Measurements from ENCODE around the gene OGN.
A peak's percentile ranks its signal among the peaks of the same experiment; 100 is the strongest.

OGN gene

GRCh38 chr9:92380603-92381002 lies 23.8 kb downstream of the OGN start:
- H3K4me3 ChIP-seq (ENCODE audit: low read depth, low read length), result no peak overlapping the region
- in situ Hi-C loops (cut with HindIII; ENCODE audit: low sequenced_read_pairs), result no loop called here
- no peak for TF ChIP-seq CTCF (IDR thresholded peaks at IDR 0.05; ENCODE audit: low read depth, low read length)
- no peak for DNase-seq (ENCODE audit: low read depth, low spot score)

GRCh38 chr9:92378865-92379560 lies 25.4 kb downstream of the OGN start:
- in situ Hi-C loops (cut with HindIII; ENCODE audit: low sequenced_read_pairs), result no loop called here
- no peak for TF ChIP-seq CTCF (IDR thresholded peaks at IDR 0.05; ENCODE audit: low read depth, low read length)
- peak; percentile 70 for DNase-seq (ENCODE audit: low read depth, low spot score)
- H3K4me3 ChIP-seq (ENCODE audit: low read depth, low read length), result no peak overlapping the region

- TF ChIP-seq CTCF (IDR thresholded peaks at IDR 0.05; ENCODE audit: low read depth, low read length), result no peak
- no peak overlapping the region for H3K4me3 ChIP-seq (ENCODE audit: low read depth, low read length)
- no peak for DNase-seq (ENCODE audit: low read depth, low spot score)
- in situ Hi-C loops (cut with HindIII; ENCODE audit: low sequenced_read_pairs), result no loop called here
These were observed 26.5 kb downstream of the OGN start for GRCh38 chr9:92377876-92378275.

DNA sequence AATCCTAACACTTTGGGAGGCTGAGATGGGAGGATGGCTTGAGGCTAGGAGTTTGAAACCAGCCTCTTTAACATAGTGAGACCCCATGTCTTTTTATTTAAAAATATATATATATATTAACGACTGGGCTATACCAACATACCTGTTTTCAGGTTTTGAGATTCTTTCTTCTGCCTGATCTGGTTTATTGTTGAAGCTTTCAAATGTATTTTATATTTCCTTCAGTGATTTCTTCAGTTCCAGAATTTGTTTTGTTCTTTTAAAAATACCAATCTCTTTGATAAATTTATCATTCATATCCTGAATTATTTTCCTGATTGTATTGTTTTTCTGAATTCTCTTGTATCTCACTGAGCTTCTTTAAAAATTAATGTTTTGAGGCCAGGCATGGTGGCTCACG lies 31.2 kb downstream of the OGN start:
- H3K4me3 ChIP-seq (ENCODE audit: low read depth, low read length), result no peak overlapping the region
- in situ Hi-C loops (cut with HindIII; ENCODE audit: low sequenced_read_pairs), result no loop called here
- no peak for DNase-seq (ENCODE audit: low read depth, low spot score)
- no peak for TF ChIP-seq CTCF (IDR thresholded peaks at IDR 0.05; ENCODE audit: low read depth, low read length)

DNA sequence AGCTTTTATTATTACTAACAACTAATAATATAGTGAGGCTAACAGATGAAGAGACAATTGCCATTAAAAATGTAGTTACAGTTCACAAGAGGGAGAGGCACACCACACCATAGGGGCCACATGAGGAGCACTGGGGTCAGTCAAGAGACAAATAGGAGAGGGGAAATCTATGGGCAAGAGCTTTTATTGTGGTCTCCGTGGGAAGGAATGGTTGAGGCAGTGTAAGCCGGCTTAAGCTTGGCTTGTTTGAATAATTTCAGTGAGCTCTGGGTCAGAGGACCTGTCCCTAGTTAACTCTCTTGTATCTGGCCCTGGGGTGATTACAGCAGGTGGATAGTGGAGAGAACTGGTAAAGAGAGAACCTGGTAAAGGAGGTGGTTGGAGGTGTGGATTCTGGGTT lies 35.3 kb downstream of the OGN start:
- in situ Hi-C loops (cut with HindIII; ENCODE audit: low sequenced_read_pairs), result no loop called here
- no peak for TF ChIP-seq CTCF (IDR thresholded peaks at IDR 0.05; ENCODE audit: low read depth, low read length)
- no peak for DNase-seq (ENCODE audit: low read depth, low spot score)
- H3K4me3 ChIP-seq (ENCODE audit: low read depth, low read length), result no peak overlapping the region

GRCh38 chr9:92360083-92360482 lies 44.3 kb downstream of the OGN start:
- TF ChIP-seq CTCF (IDR thresholded peaks at IDR 0.05; ENCODE audit: low read depth, low read length), result no peak
- DNase-seq (ENCODE audit: low read depth, low spot score), result no peak
- in situ Hi-C loops (cut with HindIII; ENCODE audit: low sequenced_read_pairs), result no loop called here
- no peak overlapping the region for H3K4me3 ChIP-seq (ENCODE audit: low read depth, low read length)
